Tibial nerve (tissue), 4 donors: Measurements from ENCODE around the gene BAZ1B. TPM values are rescaled to one million over a fixed set of nuclear protein-coding genes. Genes with fewer than 3 reads are reported as not detected.
A peak's percentile ranks its signal among the peaks of the same experiment; 100 is the strongest.

ENCODE experiments used
- DNase-seq, 2 donors: peaks; one replicate each; pipeline ENCODE4 v3.0.0-alpha.2; 2019; ENCODE audit warnings: low spot score in 2 of 2
- H3K27ac ChIP-seq, 4 donors: fragments of 200-600 bp; sonication (generic) in 3 of 4; one replicate each; pipeline ENCODE4 v1.5.1; 2017 to 2019; ENCODE audit warnings: mild to moderate bottlenecking in 1 of 4
- H3K27me3 ChIP-seq, 2 donors: fragments of 200-600 bp; sonication (generic) in 1 of 2; one replicate each; pipeline versions ENCODE4 v1.5.1 to v1.6.0; 2017 to 2019
- H3K36me3 ChIP-seq, 3 donors: fragments of 200-600 bp; sonication (generic); one replicate each; pipeline ENCODE4 v1.5.1; 2018 to 2019
- H3K4me1 ChIP-seq, 4 donors: fragments of 200-600 bp; sonication (generic) in 3 of 4; one replicate each; pipeline ENCODE4 v1.5.1; 2017 to 2019
- H3K4me3 ChIP-seq, 4 donors: fragments of 200-600 bp; sonication (generic) in 3 of 4; one replicate each; pipeline ENCODE4 v1.5.1; 2017 to 2019; ENCODE audit warnings: mild to moderate bottlenecking in 1 of 4, moderate library complexity in 1 of 4
- H3K9me3 ChIP-seq, 4 donors: fragments of 200-600 bp; sonication (generic) in 3 of 4; one replicate each; pipeline ENCODE4 v1.5.1; 2017 to 2019
- EP300 ChIP-seq, 2 donors: sonication (generic); formaldehyde crosslinking; IDR thresholded peaks; one replicate each; pipeline ENCODE4 v1.6.1; 2017; ENCODE audit warnings: antibody characterized with exemption in 2 of 2, mild to moderate bottlenecking in 1 of 2
- POLR2A ChIP-seq, 2 donors: fragments of 450-650 bp; IDR thresholded peaks; one replicate each; pipeline ENCODE4 v1.6.1; 2017; ENCODE audit warnings: antibody characterized with exemption in 2 of 2, mild to moderate bottlenecking in 2 of 2, moderate library complexity in 2 of 2
- WGBS, 2 donors: methylation state at CpG; one replicate each; pipeline ENCODE4 v1.1.5; 2018; 5-methylcytosine and 5-hydroxymethylcytosine counted together
- total RNA-seq, 4 donors: library from RNA; depleted of rRNA; stranded (reverse); fragments of >200 nt; gene quantifications; one replicate each; pipeline ENCODE4 v1.1.0, GENCODE V29; 2016
- TF ChIP-seq, protein P1 (sequence below), 5 experiments: fragments of 200-600 bp in 3 of 5; fragments of 450-650 bp in 2 of 5; sonication (generic) in 3 of 5; IDR thresholded peaks; one replicate each; pipeline ENCODE4 v1.5.1; 2016 to 2019; ENCODE audit warnings: antibody characterized with exemption in 5 of 5, mild to moderate bottlenecking in 3 of 5, moderate library complexity in 2 of 5

Gene BAZ1B
- total RNA-seq, 4 donors from 2014 or later = 53.3 to 70.1 (median 63.6) TPM

GRCh38 chr7:73519867-73520672, 2.0 kb downstream of the BAZ1B start:
- TF ChIP-seq EP300 (IDR thresholded peaks at IDR 0.05) (no peak), POLR2A (IDR thresholded peaks at IDR 0.05) (no peak)
- TF ChIP-seq, protein P1, sequence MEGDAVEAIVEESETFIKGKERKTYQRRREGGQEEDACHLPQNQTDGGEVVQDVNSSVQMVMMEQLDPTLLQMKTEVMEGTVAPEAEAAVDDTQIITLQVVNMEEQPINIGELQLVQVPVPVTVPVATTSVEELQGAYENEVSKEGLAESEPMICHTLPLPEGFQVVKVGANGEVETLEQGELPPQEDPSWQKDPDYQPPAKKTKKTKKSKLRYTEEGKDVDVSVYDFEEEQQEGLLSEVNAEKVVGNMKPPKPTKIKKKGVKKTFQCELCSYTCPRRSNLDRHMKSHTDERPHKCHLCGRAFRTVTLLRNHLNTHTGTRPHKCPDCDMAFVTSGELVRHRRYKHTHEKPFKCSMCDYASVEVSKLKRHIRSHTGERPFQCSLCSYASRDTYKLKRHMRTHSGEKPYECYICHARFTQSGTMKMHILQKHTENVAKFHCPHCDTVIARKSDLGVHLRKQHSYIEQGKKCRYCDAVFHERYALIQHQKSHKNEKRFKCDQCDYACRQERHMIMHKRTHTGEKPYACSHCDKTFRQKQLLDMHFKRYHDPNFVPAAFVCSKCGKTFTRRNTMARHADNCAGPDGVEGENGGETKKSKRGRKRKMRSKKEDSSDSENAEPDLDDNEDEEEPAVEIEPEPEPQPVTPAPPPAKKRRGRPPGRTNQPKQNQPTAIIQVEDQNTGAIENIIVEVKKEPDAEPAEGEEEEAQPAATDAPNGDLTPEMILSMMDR (IDR thresholded peaks at IDR 0.05) = no peak
- Histone ChIP-seq H3K9me3 (no peaks in the 10 kb centered on the region), H3K27ac (peak overlapping the region in 3 of 4 donors; percentile 93 to 97 (median 95)), H3K4me3 (peak overlapping the region in 3 of 4 donors; percentile 58 to 94 (median 83)), H3K36me3 (peaks cover 0 to 28% (median 5%) of the 10 kb centered on the region in 3 donors), H3K4me1 (peaks cover 0 to 60% (median 30%) of the 10 kb centered on the region in 4 donors), H3K27me3 (no peaks in the 10 kb centered on the region)
- DNase-seq = no peak
- 66 to 69% methylated on average over 18 of the region's 18 CpGs for WGBS, 2 donors

GRCh38 chr7:73518470-73518869, 3.6 kb downstream of the BAZ1B start:
- no peak overlapping the region for H3K4me3 ChIP-seq
- H3K27ac ChIP-seq = no peak overlapping the region

GRCh38 chr7:73517241-73517995, 4.7 kb downstream of the BAZ1B start:
- DNase-seq = no peak
- Histone ChIP-seq H3K9me3 (no peaks in the 10 kb centered on the region), H3K4me3 (no peak overlapping the region), H3K27ac (no peak overlapping the region), H3K36me3 (peaks cover 0 to 52% (median 5%) of the 10 kb centered on the region in 3 donors), H3K4me1 (peaks cover 0 to 68% (median 27%) of the 10 kb centered on the region in 4 donors), H3K27me3 (no peaks in the 10 kb centered on the region)
- TF ChIP-seq EP300 (IDR thresholded peaks at IDR 0.05) = no peak
- 88 to 93% methylated on average over 6 of the region's 6 CpGs for WGBS, 2 donors

More at GRCh38 chr7:73518470-73518869, 3.6 kb downstream of the BAZ1B start:
- no peaks in the 10 kb centered on the region for H3K9me3 ChIP-seq
- H3K36me3 ChIP-seq = peaks cover 0 to 44% (median 5%) of the 10 kb centered on the region in 3 donors
- no peaks in the 10 kb centered on the region for H3K27me3 ChIP-seq
- no peak for DNase-seq
- TF ChIP-seq POLR2A (IDR thresholded peaks at IDR 0.05) (no peak), EP300 (IDR thresholded peaks at IDR 0.05) (no peak)
- TF ChIP-seq, protein P1 (IDR thresholded peaks at IDR 0.05) = no peak
- peaks cover 0 to 66% (median 30%) of the 10 kb centered on the region in 4 donors for H3K4me1 ChIP-seq
- WGBS, 2 donors = 72 to 75% methylated on average over 5 of the region's 5 CpGs

DNA sequence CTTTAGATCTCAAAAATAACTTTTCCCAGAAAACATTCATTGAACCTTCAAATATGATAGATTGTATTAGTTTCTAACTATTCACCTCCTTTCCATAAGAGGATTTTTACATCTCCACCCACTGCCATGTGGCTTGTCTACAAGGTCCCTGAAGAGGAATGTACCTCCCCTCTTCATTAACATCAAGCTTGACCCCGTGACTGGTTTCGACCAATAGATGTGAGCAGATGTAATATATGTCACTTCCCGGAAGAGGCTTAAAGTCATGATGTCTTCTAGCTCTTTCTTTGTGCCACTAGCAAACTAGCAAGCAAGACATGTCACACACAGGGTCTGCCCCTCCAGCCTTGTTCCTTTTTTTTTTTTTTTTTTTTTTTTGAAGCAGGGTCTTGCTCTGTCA, 6.9 kb downstream of the BAZ1B start:
- DNase-seq = no peak
- H3K4me1 ChIP-seq = peaks cover 0 to 60% (median 21%) of the 10 kb centered on the region in 4 donors
- no peaks in the 10 kb centered on the region for H3K9me3 ChIP-seq
- TF ChIP-seq, protein P1 (IDR thresholded peaks at IDR 0.05) = no peak
- TF ChIP-seq EP300 (IDR thresholded peaks at IDR 0.05) = no peak
- TF ChIP-seq POLR2A (IDR thresholded peaks at IDR 0.05) = no peak
- H3K27ac ChIP-seq = no peak overlapping the region
- no peaks in the 10 kb centered on the region for H3K27me3 ChIP-seq
- peaks cover 0 to 61% (median 5%) of the 10 kb centered on the region in 3 donors for H3K36me3 ChIP-seq
- no peak overlapping the region for H3K4me3 ChIP-seq
- WGBS, 2 donors = 87 to 94% methylated on average over 3 of the region's 3 CpGs

GRCh38 chr7:73512018-73512780, 9.9 kb downstream of the BAZ1B start:
- H3K27ac ChIP-seq = no peak overlapping the region
- WGBS, 2 donors = 64 to 67% methylated on average over 8 of the region's 8 CpGs
- H3K36me3 ChIP-seq = peaks cover 5 to 85% (median 9%) of the 10 kb centered on the region in 3 donors
- H3K9me3 ChIP-seq = no peaks in the 10 kb centered on the region
- no peak overlapping the region for H3K4me3 ChIP-seq
- peaks cover 0 to 32% (median 0%) of the 10 kb centered on the region in 4 donors for H3K4me1 ChIP-seq
- DNase-seq = no peak
- no peaks in the 10 kb centered on the region for H3K27me3 ChIP-seq
- TF ChIP-seq EP300 (IDR thresholded peaks at IDR 0.05) (no peak), POLR2A (IDR thresholded peaks at IDR 0.05) (no peak)
- TF ChIP-seq, protein P1 (IDR thresholded peaks at IDR 0.05) = no peak
